Thyroid gland (tissue), 4 donors: ENCODE measurements around the gene ACACB. TPM values are rescaled to one million over a fixed set of nuclear protein-coding genes. Genes with fewer than 3 reads are reported as not detected.

Source experiments
- DNase-seq, 2 donors: peaks; one replicate each; pipeline ENCODE4 v3.0.0-alpha.2; 2019
- H3K27ac ChIP-seq, 3 donors: fragments of 200-600 bp; sonication (generic); 1 replicate in 2 of 3; 2 replicates in 1 of 3; pipeline ENCODE4 v1.5.1; 2016 to 2019; ENCODE audit warnings: mild to moderate bottlenecking in 1 of 3, moderate library complexity in 1 of 3
- H3K27me3 ChIP-seq: fragments of 200-600 bp; sonication (generic); one replicate; pipeline ENCODE4 v1.5.1; 2019
- H3K36me3 ChIP-seq, 2 donors: fragments of 200-600 bp; sonication (generic); one replicate each; pipeline ENCODE4 v1.5.1; 2016 to 2019
- H3K4me1 ChIP-seq, 2 donors: fragments of 200-600 bp; sonication (generic); one replicate each; pipeline ENCODE4 v1.5.1; 2017 to 2019
- H3K4me3 ChIP-seq, 3 donors: fragments of 200-600 bp; sonication (generic); replicated peaks in 1 of 3; 1 replicate in 2 of 3; 2 replicates in 1 of 3; pipeline ENCODE4 v1.5.1; 2016; ENCODE audit warnings: mild to moderate bottlenecking in 1 of 3
- H3K9me3 ChIP-seq: fragments of 200-600 bp; sonication (generic); one replicate; pipeline ENCODE4 v1.5.1; 2017
- CTCF ChIP-seq, 6 experiments: fragments of 200-600 bp in 3 of 6; fragments of 450-650 bp in 3 of 6; sonication (generic) in 3 of 6; IDR thresholded peaks; one replicate each; pipeline ENCODE4 v1.5.1; 2016 to 2019; ENCODE audit warnings: antibody characterized with exemption in 6 of 6, mild to moderate bottlenecking in 2 of 6, inconsistent platforms in 1 of 6, moderate library complexity in 1 of 6
- POLR2A ChIP-seq, 2 donors: fragments of 450-650 bp; IDR thresholded peaks; one replicate each; pipeline ENCODE4 v1.6.1; 2017; ENCODE audit warnings: antibody characterized with exemption in 2 of 2, mild to moderate bottlenecking in 2 of 2, moderate library complexity in 1 of 2
- WGBS, 2 donors: methylation state at CpG; one replicate each; pipeline ENCODE4 v1.1.5; 2017; 5-methylcytosine and 5-hydroxymethylcytosine counted together
- intact Hi-C: fragments of 100-400 bp; cut with DNase I; formaldehyde crosslinking; loops from one replicate; pipeline ENCODE4 v1.15.1; 2023
- total RNA-seq, 4 donors: library from RNA; depleted of rRNA; stranded (reverse); fragments of >200 nt; gene quantifications; one replicate each; pipeline ENCODE4 v1.2.3, GENCODE V29; 2016

ACACB gene
- total RNA-seq, 4 donors from 2014 or later, result 115 to 178 (median 140) TPM

DNA sequence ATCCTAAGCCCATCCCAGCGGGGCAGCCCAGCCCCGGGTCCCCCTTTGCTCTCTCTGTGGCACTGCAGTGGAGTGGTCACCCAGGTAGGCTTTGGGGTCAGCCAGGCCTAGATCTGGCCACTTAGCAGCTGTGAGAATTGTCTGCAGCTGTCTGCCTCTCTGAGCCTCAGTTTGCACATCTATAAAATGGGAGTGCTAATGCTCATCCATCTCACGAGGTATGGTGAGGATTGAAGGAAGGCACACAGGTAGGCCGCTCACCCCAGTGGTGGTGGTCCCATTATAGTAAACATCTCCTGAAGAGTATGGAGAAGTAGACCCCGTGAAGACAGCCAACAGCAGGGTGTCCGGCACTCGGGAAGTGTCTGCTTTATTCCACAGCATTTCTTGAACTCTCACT is 183.5 kb downstream of the ACACB start:
- H3K27me3 ChIP-seq, result no peaks in the 10 kb centered on the region
- intact Hi-C loops, result no loop called here
- no peak overlapping the region for H3K4me3 ChIP-seq
- no peaks in the 10 kb centered on the region for H3K4me1 ChIP-seq
- no peaks in the 10 kb centered on the region for H3K9me3 ChIP-seq
- no peak overlapping the region for H3K27ac ChIP-seq
- DNase-seq, result no peak
- TF ChIP-seq CTCF (IDR thresholded peaks at IDR 0.05) (no peak), POLR2A (IDR thresholded peaks at IDR 0.05) (no peak)
- 91 to 92% methylated on average over 6 to 7 of the region's 7 CpGs for WGBS, 2 donors
- no peaks in the 10 kb centered on the region for H3K36me3 ChIP-seq

- DNase-seq, result no peak
- Histone ChIP-seq H3K4me3 (no peak overlapping the region), H3K4me1 (no peaks in the 10 kb centered on the region), H3K36me3 (no peaks in the 10 kb centered on the region), H3K9me3 (no peaks in the 10 kb centered on the region), H3K27me3 (no peaks in the 10 kb centered on the region), H3K27ac (no peak overlapping the region)
- 81 to 85% methylated on average over 3 of the region's 3 CpGs for WGBS, 2 donors
- intact Hi-C loops, result no loop called here
- TF ChIP-seq CTCF (IDR thresholded peaks at IDR 0.05) (no peak), POLR2A (IDR thresholded peaks at IDR 0.05) (no peak)
These were observed 185.3 kb downstream of the ACACB start for GRCh38 chr12:109301643-109302168.

GRCh38 chr12:109302358-109302757 is 186.0 kb downstream of the ACACB start:
- H3K27ac ChIP-seq, result no peak overlapping the region
- no peak for DNase-seq

GRCh38 chr12:109302770-109303169 is 186.4 kb downstream of the ACACB start:
- H3K27me3 ChIP-seq, result no peaks in the 10 kb centered on the region
- no peaks in the 10 kb centered on the region for H3K4me1 ChIP-seq
- WGBS, 2 donors, result 79 to 85% methylated on average over 5 of the region's 5 CpGs
- no peaks in the 10 kb centered on the region for H3K36me3 ChIP-seq
- no peak for DNase-seq
- H3K4me3 ChIP-seq, result no peak overlapping the region
- H3K27ac ChIP-seq, result no peak overlapping the region
- intact Hi-C loops, result no loop called here
- no peaks in the 10 kb centered on the region for H3K9me3 ChIP-seq
- no peak for TF ChIP-seq CTCF (IDR thresholded peaks at IDR 0.05)

More at GRCh38 chr12:109302358-109302757, 186.0 kb downstream of the ACACB start:
- no peak for TF ChIP-seq POLR2A (IDR thresholded peaks at IDR 0.05)
- TF ChIP-seq CTCF (IDR thresholded peaks at IDR 0.05), result no peak
- Histone ChIP-seq H3K4me1 (no peaks in the 10 kb centered on the region), H3K36me3 (no peaks in the 10 kb centered on the region), H3K27me3 (no peaks in the 10 kb centered on the region), H3K4me3 (no peak overlapping the region), H3K9me3 (no peaks in the 10 kb centered on the region)
- intact Hi-C loops, result no loop called here
- WGBS, 2 donors, result 68 to 87% methylated on average over 2 of the region's 2 CpGs

GRCh38 chr12:109304485-109304884 is 188.1 kb downstream of the ACACB start:
- intact Hi-C loops, result no loop called here
- Histone ChIP-seq H3K9me3 (no peaks in the 10 kb centered on the region), H3K27me3 (peaks cover 8% of the 10 kb centered on the region), H3K4me1 (peaks cover 8 to 9% of the 10 kb centered on the region in 2 donors), H3K4me3 (no peak overlapping the region), H3K36me3 (no peaks in the 10 kb centered on the region), H3K27ac (no peak overlapping the region)
- DNase-seq, result no peak
- 46 to 56% methylated on average over 4 to 8 of the region's 8 CpGs for WGBS, 2 donors
- TF ChIP-seq CTCF (IDR thresholded peaks at IDR 0.05) (no peak), POLR2A (IDR thresholded peaks at IDR 0.05) (no peak)
